ACHN (cell line): Measurements from ENCODE around the gene GRM5.
"Not testable (repeated sequence)": the region's sequence is repeated elsewhere in the genome, so short reads cannot be mapped to it uniquely, and the experiment has no call there.

Experiments used
- DNase-seq: peaks from one replicate; pipeline ENCODE4 v3.0.0-alpha.2; 2015
- in situ Hi-C: cut with HindIII; loops from 2 replicates; pipeline ENCODE4 v1.10.0; 2017; ENCODE audit warnings: low sequenced_read_pairs, low pct_ligation_motif_present, low pct_unique_long_range_greater_than_20kb

The GRM5 gene

DNA sequence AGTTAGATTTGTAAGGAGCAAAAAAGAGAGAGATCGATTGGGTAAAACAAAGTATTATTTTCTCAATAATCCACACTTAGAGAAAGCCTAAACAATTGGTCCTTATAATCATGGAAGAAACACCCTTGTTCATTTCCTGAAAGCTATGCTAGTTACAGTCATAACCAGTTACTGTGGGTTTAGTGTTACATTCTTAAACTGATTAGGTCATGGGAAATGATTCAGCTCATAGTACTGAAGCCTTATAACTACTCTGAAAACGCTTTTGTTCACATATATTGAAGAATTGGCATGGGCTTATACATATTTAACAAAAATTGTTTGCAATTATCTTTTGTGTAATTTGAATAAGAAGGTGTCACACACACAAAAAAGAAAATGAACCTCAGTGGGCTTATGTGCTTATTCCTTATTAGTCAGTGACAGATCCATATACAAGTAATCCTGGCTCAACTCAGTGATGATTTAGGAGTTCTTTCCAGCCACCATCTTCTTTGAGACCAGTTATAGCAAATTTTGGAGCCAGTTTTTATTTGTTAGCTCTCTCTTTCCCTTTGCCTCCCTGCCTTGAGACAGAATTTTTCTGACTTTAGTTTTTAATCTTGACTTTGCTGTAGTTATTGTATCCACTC lies 529.8 kb downstream of the GRM5 start:
- DNase-seq: peak; percentile 90
- in situ Hi-C loops: no loop called here

DNA sequence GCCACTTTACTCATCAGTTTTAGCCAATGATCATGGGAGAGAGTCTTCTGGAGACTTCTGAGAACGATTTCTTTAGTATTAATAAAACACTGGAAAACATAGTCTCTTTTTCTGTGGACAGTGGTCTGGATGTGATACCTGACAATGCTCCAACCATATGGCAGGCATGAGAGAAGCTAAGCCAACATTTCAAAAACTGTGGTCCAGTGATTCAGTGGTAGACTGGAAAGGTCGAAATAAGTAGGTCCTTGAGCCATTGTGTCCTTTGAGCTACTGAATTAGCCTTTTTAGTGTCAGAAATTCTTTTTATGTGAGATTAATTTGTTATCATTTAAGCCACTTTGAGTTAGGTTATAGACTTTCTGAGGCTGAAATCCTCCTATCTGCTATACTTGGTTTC lies 530.5 kb downstream of the GRM5 start:
- DNase-seq: no peak
- in situ Hi-C loops: no loop called here

DNA sequence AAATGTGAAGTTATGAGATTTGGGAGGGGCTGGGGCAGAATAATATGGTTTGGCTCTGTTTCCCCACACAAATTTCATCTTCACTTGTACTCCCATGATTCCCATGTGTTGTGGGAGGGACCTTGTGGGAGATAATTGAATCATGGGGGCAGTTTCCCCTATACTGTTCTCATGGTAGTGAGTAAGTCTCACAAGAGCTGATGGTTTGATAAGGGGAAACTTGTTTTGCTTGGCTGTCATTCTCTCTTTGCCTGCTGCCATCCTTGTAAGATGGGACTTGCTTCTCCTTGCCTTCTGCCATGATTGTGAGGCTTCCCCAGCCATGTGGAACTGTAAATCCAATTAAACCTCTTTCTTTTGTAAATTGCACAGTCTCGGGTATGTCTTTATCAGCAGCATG lies 531.1 kb downstream of the GRM5 start:
- in situ Hi-C loops, DNase-seq: not testable (repeated sequence)

DNA sequence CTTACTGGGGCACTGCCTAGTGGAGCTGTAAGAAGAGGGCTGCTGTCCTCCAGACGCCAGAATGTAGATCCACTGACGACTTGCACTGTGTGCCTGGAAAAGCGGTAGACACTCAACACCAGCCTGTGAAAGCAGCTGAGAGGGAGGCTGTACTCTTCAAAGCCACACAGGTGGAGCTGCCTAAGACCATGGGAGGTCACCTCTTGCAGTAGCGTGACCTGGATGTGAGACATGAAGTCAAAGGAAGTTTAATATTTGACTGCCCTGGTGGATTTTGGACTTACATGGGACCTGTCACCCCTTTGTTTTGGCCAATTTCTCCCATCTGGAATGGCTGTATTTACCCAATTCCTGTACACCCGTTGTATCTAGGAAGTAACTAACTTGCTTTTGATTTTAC lies 531.6 kb downstream of the GRM5 start:
- in situ Hi-C loops: no loop called here
- DNase-seq: no peak

DNA sequence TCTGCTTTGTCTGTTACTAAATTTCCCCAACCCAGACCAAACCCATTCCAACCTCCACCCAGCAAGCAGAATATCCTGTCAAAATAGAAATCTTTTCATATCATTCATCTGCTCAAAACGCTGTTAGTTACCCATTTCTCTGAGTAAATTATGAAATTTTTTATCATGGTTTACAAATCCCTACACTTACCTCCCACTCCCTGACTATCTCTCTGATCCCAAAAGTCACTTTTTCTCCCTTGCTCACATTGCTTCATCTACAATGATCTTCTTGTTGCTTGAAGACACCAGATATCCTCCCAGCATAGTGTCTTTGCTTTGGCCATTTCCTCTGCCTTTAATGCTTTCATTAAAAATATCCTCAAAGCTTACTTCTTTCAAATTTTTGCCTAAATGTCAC lies 532.8 kb downstream of the GRM5 start:
- in situ Hi-C loops: no loop called here
- DNase-seq: no peak

DNA sequence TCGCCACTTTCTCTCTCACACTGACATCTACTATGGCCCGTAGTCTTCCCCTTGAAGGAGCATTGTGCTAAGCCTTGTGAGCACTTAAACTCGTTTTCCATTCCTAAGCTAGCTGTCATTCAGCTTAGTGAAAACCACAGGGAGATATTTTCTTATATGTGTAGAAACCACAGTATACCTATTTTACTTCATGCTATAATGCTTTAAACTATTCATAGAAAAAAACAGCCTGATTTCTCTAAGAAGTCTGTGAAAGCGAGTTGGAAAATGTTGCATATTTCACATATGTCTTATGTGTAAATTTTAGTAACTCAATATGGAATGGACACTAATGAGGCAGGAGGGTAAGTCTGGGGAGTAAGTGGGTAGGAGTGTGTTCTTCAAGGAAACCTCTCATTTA lies 534.0 kb downstream of the GRM5 start:
- in situ Hi-C loops: no loop called here
- no peak for DNase-seq

DNA sequence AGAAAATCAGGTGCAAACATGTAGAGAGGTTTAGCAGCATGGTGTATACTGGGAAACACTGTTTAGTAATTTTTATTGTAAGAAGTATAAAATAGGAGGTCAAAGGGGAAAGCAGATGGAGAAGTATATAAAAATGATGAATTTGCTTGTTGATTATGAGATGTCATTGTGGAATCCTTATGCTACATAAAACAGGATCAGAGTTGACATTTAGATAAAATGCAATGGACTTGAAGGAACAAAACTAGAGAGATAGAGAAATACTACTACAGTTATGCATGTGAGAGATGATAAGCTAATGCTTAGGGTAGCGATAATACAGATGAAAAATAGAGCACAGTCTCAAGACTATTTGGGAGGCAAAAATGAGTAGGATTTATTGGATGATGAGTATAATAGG lies 536.4 kb downstream of the GRM5 start:
- no peak for DNase-seq
- in situ Hi-C loops: no loop called here

DNA sequence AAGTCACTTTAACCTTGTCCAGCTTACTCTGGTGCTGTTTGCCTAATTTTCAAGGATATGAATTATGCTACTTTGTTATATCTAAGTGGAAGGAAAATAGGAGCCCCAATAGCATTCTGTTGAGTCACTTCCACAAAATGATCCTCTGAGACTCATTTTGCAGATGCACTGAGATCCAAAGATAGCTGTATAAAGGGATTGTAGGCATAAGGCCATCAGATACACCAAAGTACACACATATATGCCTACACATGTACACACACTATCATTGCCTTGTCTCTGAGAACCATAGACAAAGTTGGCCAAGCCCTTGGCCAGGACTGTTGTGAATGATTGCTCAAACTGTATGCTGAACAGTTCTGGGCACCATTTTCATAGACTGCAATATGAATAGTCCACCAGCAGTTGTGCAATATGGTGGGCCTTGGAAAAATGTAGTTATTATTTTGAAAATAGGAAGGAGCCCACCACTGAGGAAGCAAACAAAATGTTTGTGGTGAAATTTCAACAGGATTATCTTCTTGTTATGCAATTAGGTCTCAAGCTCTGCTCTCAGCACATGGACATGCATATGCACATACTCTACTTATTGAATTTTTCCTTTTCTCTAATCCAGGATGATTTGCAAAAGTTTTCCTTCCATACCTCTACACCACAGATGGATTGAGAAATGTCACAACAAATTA lies 542.3 kb downstream of the GRM5 start:
- DNase-seq: no peak
- in situ Hi-C loops: no loop called here

DNA sequence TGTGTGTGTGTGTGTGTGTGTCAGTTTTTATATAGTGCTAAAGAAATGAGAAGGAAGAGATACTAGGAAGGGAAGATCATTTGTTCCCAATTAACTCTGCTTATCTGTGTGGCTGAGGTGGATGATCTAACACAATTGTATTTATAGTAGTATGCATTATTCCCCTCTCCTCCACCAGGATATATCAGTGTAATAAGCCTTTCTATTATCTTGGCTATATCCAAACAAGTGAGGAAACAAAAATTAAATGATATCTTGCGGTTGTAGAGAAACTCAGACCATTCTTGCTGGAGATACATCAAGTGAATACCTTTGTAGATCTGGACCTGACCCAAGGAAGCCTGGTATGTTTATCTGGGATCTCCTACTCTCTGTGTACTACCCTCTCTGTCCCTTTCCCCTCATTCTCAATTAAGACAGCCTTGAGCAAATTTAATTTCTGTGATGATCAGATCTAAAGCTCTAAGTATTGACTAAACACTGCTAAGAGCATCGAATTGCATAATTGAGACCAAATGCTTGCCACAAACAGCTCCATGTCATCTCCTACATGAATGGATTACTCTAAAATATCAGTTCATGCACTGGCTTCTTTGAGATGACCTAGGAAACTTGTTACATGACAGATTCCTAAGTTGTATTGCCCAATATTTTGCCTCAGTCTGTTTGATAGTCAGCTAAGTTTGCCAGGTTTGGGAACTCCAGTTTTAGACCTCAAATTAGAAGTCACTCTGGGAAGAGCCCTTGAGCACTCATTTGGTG lies 543.0 kb downstream of the GRM5 start:
- in situ Hi-C loops: no loop called here
- DNase-seq: no peak

DNA sequence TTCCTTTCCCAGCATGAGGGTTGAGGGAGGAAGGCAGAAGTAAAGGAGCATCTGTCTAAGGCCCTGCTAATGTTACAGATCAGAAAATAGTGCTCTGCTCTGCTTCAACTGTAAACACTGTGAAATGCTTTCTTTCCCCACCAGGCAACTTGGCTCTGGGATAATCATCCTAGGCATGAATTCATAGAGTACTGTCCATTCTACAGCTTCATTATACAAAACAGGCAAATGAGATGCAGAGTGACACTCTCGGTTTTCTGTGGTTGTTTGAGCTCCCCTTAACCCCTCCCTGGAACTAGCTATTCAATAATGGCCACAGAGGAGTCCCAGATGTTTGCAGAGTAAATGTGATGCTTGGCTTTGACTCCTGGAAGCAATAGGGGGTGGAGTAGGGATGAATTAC lies 544.0 kb downstream of the GRM5 start:
- in situ Hi-C loops: no loop called here
- DNase-seq: no peak

DNA sequence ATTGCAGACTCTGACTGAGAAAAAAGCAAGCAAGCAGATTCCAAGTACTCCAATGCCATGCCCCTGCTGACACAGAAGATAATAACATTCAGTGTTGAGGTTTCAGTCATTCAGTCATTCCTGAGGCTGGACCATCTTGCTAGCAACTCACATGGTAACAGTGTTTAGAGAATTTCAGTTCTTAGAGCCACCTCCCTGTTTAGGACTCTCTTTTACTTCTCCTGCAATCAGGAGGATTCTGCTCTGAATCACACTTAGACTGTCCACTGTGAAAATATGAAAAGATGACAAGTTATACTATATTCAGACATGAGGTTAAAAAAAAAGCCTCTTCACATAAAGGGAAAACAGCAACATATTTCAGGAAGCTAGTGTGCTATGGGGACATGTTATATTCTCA lies 544.4 kb downstream of the GRM5 start:
- in situ Hi-C loops: no loop called here
- no peak for DNase-seq

DNA sequence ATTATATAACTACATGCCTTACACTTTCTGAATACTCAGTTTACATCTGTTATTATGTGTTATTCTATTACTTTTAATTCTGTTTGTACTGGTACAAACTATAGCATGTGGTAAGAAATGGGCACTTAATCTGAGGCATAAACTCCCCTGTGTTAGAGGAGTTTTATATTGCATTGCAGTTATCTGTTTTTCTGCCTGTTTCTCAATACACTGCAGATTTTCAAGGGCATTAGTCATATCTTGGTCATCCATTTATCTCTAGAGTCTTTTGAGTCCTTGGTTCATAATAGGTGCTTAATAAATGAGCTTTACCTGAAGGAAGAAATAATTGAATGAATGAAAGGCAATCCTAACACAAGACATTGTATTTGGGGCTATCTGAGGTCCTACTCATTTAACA lies 545.4 kb downstream of the GRM5 start:
- DNase-seq: no peak
- in situ Hi-C loops: no loop called here

DNA sequence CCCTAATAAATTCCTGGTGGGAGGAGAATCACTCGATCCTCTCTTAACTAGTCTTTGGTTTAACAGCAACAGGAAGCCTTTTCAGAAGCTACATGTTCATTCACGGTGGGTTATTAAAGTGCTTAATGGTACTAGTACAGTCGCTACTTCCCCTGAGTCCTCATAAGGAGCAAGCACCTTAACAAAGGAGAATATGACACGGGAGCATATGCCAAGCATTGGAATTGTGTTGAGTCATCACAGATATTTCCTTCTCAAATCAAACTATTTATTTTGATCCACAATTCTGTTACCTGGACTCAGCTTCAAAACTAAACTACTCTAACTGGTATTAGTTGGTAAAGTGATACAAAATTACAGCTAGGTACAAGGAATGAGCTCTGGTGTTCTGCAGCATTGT lies 550.8 kb downstream of the GRM5 start:
- in situ Hi-C loops: no loop called here

DNA sequence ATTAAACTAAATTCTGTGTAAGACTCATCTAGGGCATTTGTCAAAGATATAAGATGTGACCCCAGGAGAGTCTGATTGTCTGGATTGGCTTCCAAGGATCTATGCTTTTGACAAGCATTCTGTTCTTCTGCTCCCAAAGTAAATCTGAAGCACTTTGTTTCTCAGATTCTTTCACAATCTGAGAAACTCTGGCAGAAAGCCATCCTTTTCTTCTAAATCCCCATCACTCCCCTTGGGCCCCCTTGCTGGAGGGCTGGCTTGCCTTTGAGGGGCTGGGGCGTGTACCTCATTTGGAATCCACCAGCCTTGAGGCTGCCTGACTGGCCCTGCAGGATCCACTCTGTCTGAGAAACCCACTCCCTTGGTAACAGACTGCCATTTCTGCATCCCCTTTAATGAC lies 554.8 kb downstream of the GRM5 start:
- in situ Hi-C loops: no loop called here
- no peak for DNase-seq

More for the DNA sequence above, 550.8 kb downstream of the GRM5 start:
- DNase-seq: no peak

DNA sequence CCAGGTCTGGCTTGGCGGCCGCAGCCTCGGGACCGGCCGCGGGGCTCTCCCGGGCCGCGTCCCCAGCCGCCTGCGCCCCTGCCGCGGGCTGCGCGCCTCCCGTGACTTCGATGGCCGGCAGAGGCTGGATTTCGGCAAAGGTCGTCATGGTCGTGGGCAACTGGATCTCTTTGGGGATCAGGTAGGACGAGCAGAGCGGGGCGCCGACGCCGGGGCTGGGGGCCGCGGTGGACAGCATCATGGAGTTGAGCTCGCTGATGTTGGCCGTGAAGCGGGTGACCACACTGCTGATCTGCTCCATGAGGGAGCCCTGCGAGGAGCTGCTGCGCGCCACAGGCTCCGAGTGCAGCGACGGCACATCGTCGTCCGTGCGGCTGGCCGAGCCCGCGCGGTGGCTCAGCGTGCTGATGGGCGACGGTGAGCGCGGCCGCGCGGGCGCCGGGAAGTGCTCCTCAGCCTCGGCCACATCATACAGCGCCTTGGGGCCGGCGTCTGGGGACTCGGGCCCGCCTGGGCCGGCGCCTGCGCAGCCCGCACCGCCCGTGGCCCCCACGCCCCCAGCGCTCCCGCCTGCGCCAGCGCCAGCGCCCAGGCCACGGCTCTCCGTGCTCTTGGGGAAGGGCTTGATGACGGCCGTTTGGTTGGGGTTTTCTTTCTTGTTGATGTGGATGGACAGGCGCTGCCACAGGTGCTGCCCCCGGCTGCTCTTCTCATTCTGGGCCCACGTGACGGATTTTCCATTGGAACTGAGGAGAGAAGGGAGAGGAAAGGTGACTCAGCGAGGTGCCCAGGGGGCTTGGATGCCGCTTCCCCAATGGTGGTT lies 556.8 kb downstream of the GRM5 start:
- in situ Hi-C loops: no loop called here
- DNase-seq: peak; percentile 61

DNA sequence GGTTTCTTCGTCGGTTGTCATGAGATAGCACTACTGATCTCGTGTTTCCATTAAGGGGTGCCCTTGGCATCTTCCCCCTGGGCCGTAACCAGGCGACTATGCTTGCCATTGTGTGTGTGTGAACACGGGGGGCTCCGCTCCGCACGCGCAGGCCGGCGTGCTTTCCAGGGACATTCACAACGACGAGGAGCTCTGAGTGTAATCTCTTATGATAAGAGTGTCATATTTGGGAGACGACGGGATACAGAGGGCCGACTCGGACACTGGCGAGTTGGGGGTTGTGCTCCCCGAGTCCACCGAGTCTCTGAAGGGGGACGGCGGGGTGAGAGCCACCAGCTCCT lies 557.4 kb downstream of the GRM5 start:
- DNase-seq: no peak
- in situ Hi-C loops: no loop called here

DNA sequence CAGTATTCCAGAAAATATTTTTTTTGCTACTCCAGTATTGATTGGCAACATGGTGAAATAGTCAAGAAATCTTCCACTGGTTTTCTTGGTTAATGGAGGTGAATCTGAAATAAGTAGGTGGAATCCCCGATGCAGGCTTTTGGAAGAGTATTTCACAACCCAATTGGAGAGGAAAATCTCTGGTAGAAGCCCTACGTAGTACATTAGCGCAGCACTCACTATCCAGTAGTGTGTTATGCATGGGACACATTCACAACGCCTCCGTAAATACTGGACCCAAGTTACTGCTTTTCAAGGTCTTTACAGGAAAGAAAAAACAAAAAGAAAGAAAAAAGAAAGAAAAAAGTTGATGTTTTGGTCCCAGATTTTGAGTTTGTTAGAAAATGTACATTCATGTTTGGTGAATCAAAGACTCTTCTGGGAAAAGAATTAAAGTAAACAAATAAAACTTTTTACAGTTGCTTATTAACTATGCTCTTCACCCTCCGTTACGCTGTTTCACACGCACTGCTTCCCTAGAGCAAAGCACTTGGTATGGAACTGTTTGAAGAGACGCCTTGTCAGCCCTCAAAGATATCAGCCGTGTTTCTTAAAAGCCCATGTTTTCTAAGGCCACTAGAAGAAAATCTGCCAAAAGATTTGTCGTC lies 557.9 kb downstream of the GRM5 start:
- in situ Hi-C loops: no loop called here
- DNase-seq: peak; percentile 70

DNA sequence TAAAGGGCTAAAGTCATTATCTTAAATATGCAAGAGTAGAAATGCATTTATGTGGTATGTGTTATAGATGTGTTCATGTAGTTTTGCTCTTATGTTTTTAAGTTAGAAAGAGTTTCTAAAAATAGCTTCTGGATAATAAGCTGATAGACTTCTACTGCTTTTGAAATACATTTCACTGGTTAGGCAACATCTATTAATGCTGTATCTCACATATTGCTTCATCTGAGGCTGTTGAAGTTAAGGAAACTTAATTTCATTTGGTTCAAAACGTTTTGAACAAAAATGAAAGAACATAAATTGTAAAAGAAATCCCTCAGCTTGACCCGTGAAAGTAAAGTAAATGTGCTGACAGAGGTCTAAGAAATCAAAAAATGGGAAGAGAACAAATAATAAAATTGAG lies 564.2 kb downstream of the GRM5 start:
- DNase-seq: no peak
- in situ Hi-C loops: no loop called here

DNA sequence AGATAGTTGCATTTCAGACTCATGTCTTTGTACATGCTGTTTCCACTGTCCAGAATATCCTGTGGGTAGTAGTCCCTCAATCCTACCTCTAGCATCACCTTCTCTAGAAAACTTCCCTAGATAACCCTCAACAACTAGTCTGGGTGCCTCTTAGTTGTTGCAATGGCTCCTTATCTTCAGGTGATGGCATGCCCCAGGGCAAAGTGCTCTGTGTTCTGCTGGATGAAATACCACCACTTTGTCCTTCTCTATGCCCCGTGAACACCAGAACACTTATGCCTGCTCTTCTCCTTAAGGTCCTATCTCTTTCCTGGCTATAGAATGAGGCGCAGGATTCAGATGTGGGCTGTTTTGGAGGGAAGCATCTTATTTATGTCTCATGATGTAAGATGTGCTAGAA lies 569.9 kb downstream of the GRM5 start:
- in situ Hi-C loops: no loop called here
- no peak for DNase-seq
